MM.1S (cell line): ENCODE measurements around the gene LRRC14B.
A peak's percentile ranks its signal among the peaks of the same experiment; 100 is the strongest.
"Not testable (repeated sequence)": the region's sequence is repeated elsewhere in the genome, so short reads cannot be mapped to it uniquely, and the experiment has no call there.

Source experiments
- DNase-seq: peaks from one replicate; pipeline ENCODE4 v3.0.0-alpha.2; 2015
- H2AFZ ChIP-seq: fragments of 300-600 bp; sonication (generic); 2 replicates; pipeline ENCODE4 v1.6.0; 2016; ENCODE audit warnings: antibody characterized with exemption, low read length
- H3F3A ChIP-seq: fragments of 300-600 bp; sonication (generic); 2 replicates; pipeline ENCODE4 v1.6.1; 2016; ENCODE audit warnings: mild to moderate bottlenecking, antibody characterized with exemption, low read length, moderate library complexity, mixed read lengths; ENCODE audit not compliant: insufficient read depth
- H3K27ac ChIP-seq: fragments of 300-600 bp; sonication (generic); 2 replicates; pipeline ENCODE4 v1.5.1; 2016; ENCODE audit warnings: mild to moderate bottlenecking, low read length
- H3K27me3 ChIP-seq: fragments of 300-600 bp; sonication (generic); replicated peaks from 2 replicates; pipeline ENCODE4 v1.6.0; 2016; ENCODE audit warnings: low read length; ENCODE audit not compliant: insufficient read depth
- H3K36me3 ChIP-seq: fragments of 300-600 bp; sonication (generic); replicated peaks from 2 replicates; pipeline ENCODE4 v1.6.1; 2016; ENCODE audit warnings: mild to moderate bottlenecking, low read length, mixed read lengths; ENCODE audit not compliant: insufficient read depth
- H3K4me1 ChIP-seq: fragments of 300-600 bp; sonication (generic); 2 replicates; pipeline ENCODE4 v1.6.1; 2016; ENCODE audit warnings: low read length, mixed read lengths
- H3K4me2 ChIP-seq: fragments of 300-600 bp; sonication (generic); 2 replicates; pipeline ENCODE4 v1.6.0; 2016; ENCODE audit warnings: low read depth, low read length
- H3K4me3 ChIP-seq: fragments of 300-600 bp; sonication (generic); 2 replicates; pipeline ENCODE4 v1.5.1; 2016; ENCODE audit warnings: low read length, mixed read lengths
- H3K79me2 ChIP-seq: fragments of 300-600 bp; sonication (generic); 2 replicates; pipeline ENCODE4 v1.6.1; 2016; ENCODE audit warnings: mixed run types, low read length, mixed read lengths
- H3K9ac ChIP-seq: fragments of 300-600 bp; sonication (generic); 2 replicates; pipeline ENCODE4 v1.6.1; 2016; ENCODE audit warnings: low read length, mixed read lengths
- H3K9me2 ChIP-seq: fragments of 300-600 bp; sonication (generic); replicated peaks from 2 replicates; pipeline ENCODE4 v1.6.1; 2016; ENCODE audit warnings: mild to moderate bottlenecking, low read length, mixed read lengths; ENCODE audit not compliant: insufficient read depth
- H3K9me3 ChIP-seq: fragments of 300-600 bp; sonication (generic); replicated peaks from 2 replicates; pipeline ENCODE4 v1.6.1; 2016; ENCODE audit warnings: mild to moderate bottlenecking, low read length, mixed read lengths; ENCODE audit not compliant: insufficient read depth
- H4K20me1 ChIP-seq: fragments of 300-600 bp; sonication (generic); 2 replicates; pipeline ENCODE4 v1.6.1; 2016; ENCODE audit warnings: mild to moderate bottlenecking, low read length, moderate library complexity, mixed read lengths; ENCODE audit not compliant: insufficient read depth
- CTCF ChIP-seq: fragments of 300-600 bp; sonication (generic); IDR thresholded peaks from 2 replicates; pipeline ENCODE4 v1.5.1; 2016; ENCODE audit warnings: antibody characterized with exemption, low read length, mixed read lengths
- EZH2 ChIP-seq: fragments of 300-600 bp; sonication (generic); optimal IDR thresholded peaks from 2 replicates; pipeline ENCODE3; 2017; ENCODE audit warnings: low read depth, mild to moderate bottlenecking, antibody characterized with exemption, low read length, mixed read lengths
- EZH2phosphoT487 ChIP-seq: fragments of 300-600 bp; sonication (generic); IDR thresholded peaks from 2 replicates; pipeline ENCODE4 v1.6.1; 2018; ENCODE audit warnings: antibody characterized with exemption, low read length

LRRC14B gene

GRCh38 chr5:217494-218456 lies 26.5 kb downstream of the LRRC14B start, which contains the start of the genes CCDC127 and SDHA:
Gene CCDC127, minus strand, starts transcription at chr5:218153. Its CDS starts 1,304 bp downstream, at chr5:216849.
Gene SDHA, plus strand, starts transcription at chr5:218320. Its CDS starts 36 bp downstream, at chr5:218356.
- H2AFZ ChIP-seq, result peak within 1 kb of the TSS; percentile 92
- peaks cover 33% of the 10 kb centered on the region for H3F3A ChIP-seq
- DNase-seq, result peak; percentile 96

DNA sequence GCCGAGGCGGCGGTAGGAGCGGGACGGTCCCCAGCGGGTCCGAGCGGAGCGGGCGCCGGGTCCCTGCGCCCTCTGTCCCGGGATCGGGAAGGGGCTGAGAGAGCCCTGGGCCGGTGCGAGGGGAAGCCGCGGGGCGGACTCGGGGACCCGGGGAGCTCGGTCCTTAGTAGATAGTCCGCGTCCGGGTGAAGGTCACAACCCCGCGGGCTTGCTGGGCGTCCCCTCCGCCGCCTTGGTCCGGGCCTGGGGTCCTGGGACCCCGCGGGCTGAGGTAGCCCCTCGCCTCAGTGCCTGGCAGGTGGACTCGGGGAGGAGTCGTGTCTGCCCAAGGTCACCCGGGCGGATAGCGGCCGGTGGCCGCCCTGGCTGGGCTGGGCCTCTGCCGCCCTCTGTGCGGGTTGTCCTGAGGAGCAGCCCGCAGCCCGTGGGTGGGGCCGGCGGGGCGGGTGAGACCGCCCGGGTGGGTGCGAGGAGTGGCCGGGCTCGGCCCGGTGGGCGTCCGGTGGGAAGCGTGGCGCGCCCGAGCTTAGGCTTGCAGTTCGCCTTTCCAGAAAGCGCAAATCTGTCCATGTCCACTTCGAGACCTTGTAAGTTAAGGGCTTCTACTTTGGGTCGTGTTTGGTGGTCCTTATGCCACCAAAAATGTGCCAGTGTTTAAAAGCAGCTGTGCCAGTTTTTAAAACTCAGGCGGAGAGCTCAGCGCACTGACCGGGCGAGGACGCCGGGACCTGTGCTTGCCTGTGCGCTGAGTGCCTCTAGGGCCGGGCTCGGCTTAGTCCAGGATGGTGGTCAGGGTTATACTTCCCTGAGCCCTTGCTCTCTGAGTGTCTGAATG lies 27.4 kb downstream of the LRRC14B start:
- no peaks in the 10 kb centered on the region for H3K27me3 ChIP-seq
- peak; percentile 48 for DNase-seq
- peaks cover 3% of the 10 kb centered on the region; the same call in 1 of the 2 replicates for H4K20me1 ChIP-seq
- peaks cover 90% of the 10 kb centered on the region for H3K79me2 ChIP-seq
- H3F3A ChIP-seq, result peaks cover 41% of the 10 kb centered on the region
- H3K4me2 ChIP-seq, result peak overlapping the region; percentile 64
- H3K9me3 ChIP-seq, result no peaks in the 10 kb centered on the region
- TF ChIP-seq EZH2phosphoT487 (no peak), EZH2 (no peak), CTCF (no peak)
- peak overlapping the region; percentile 66 for H3K4me3 ChIP-seq
- peaks cover 13% of the 10 kb centered on the region for H3K4me1 ChIP-seq
- peak overlapping the region; percentile 76 for H3K27ac ChIP-seq
- H2AFZ ChIP-seq, result no peak overlapping the region
- H3K9me2 ChIP-seq, result no peaks in the 10 kb centered on the region
- H3K36me3 ChIP-seq, result no peaks in the 10 kb centered on the region; the same call in 1 of the 2 replicates
- peak overlapping the region; percentile 98 for H3K9ac ChIP-seq

More at GRCh38 chr5:217494-218456, 26.5 kb downstream of the LRRC14B start, which contains the start of the genes CCDC127 and SDHA:
- H3K79me2 ChIP-seq, result peaks cover 85% of the 10 kb centered on the region
- H3K4me3 ChIP-seq, result peak within 1 kb of the TSS; percentile 66
- not testable (repeated sequence) for H3K4me1 ChIP-seq, H3K27me3 ChIP-seq, H4K20me1 ChIP-seq, H3K9me2 ChIP-seq, H3K9me3 ChIP-seq, H3K36me3 ChIP-seq
- peak; percentile 40 for TF ChIP-seq CTCF
- peak within 1 kb of the TSS; percentile 76 for H3K27ac ChIP-seq
- peak within 1 kb of the TSS; percentile 64 for H3K4me2 ChIP-seq
- peak within 1 kb of the TSS; percentile 98 for H3K9ac ChIP-seq

GRCh38 chr5:219460-219863 lies 28.2 kb downstream of the LRRC14B start:
- Histone ChIP-seq H3K27ac (peak overlapping the region; percentile 76), H3K4me1 (peaks cover 21% of the 10 kb centered on the region), H3K36me3 (peaks cover 4% of the 10 kb centered on the region), H3K4me3 (peak overlapping the region; percentile 66), H3K9ac (peak overlapping the region; percentile 98), H3F3A (peaks cover 43% of the 10 kb centered on the region), H3K9me3 (no peaks in the 10 kb centered on the region), H3K27me3 (no peaks in the 10 kb centered on the region), H3K9me2 (no peaks in the 10 kb centered on the region), H3K4me2 (peak overlapping the region; percentile 64), H2AFZ (no peak overlapping the region), H3K79me2 (peaks cover 90% of the 10 kb centered on the region), H4K20me1 (peaks cover 3% of the 10 kb centered on the region; the same call in 1 of the 2 replicates)
- DNase-seq, result peak; percentile 49
- no peak for TF ChIP-seq CTCF
- no peak for TF ChIP-seq EZH2phosphoT487
- TF ChIP-seq EZH2, result no peak
